NCI-H2107 treated with DMSO at 0.1 percent for 48 hours (cell line): ENCODE data around the gene NDUFAF3.

ENCODE experiments used
- DNase-seq: peaks from one replicate; lab custom pipeline; 2025; ENCODE audit not compliant: unreplicated experiment; lab: John Stamatoyannopoulos, UW

Gene NDUFAF3, protein sequence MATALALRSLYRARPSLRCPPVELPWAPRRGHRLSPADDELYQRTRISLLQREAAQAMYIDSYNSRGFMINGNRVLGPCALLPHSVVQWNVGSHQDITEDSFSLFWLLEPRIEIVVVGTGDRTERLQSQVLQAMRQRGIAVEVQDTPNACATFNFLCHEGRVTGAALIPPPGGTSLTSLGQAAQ

DNA sequence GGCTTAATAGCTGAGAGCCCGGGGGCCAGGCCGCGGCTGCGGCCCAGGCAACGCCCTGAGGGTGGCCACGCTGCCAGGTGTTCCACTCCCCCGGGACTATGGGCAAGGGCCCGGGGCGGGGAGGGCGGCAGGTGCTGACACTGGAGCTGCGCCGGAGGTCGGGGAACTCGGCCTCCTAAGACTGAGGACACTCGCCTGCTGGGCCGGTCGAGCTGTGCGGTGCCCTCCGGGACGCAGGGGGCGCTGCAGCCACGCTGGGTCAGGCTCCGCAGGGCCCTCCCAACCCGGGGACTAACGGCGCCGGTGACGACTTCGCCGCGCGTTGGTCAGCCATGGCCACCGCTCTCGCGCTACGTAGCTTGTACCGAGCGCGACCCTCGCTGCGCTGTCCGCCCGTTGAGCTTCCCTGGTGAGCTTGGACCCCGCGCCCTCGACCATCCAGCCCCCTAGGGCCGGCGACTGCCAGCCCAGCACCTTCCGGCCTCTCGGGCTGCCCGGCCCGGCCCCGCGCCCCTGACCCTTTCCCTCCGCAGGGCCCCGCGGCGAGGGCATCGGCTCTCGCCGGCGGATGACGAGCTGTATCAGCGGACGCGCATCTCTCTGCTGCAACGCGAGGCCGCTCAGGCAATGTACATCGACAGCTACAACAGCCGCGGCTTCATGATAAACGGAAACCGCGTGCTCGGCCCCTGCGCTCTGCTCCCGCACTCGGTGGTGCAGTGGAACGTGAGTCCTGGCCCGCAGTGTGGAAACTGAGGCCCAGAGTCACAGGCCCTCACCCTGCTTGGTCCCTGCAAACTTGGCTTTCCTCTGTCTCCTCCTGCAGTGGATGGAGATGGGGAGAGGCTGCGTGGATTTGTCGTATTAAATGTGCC, at the start of gene NDUFAF3:
Gene NDUFAF3 (plus strand): TSS at position 309 of the 875 bp plus-strand sequence. CDS start 24 bp downstream, at position 333.
- DNase-seq, result peak; percentile 80

DNA sequence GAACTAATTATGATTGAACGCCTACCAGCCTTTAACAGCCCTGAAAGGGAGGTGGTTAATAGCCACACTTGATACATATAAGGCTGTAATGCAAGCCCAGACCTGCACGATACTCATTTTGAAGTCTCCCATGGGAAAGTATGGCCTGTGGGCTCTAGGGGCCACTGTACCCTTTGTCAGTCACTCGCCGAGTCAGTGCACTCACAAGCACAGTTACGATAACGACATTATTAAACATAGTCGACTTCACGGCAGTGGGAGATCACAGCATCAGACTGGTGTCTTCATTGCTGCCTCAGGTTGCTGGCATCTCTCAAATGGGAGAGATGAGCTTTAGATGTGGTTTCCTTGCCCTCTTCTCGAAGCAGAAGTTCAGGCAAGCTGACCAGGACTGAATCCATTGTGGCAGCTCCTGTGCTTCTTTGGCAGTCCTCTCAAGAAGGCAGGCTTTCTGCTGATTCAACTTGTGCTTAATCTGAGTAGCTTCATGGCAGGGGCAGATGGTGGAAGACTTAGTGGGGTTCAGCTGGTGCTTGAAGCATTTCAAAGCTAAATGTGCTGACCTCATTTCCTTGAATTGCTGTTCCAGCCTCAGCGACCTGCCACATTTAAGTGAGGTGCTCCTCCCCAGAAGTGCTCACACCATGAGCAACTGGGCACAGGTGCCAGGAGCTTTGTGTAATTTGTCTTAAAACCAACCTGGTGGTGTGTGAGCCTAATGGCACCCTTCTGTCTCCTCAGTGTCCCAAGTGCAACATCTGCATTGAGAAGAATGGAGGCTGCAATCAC, 47.7 kb upstream of the NDUFAF3 start:
- DNase-seq, result no peak

DNA sequence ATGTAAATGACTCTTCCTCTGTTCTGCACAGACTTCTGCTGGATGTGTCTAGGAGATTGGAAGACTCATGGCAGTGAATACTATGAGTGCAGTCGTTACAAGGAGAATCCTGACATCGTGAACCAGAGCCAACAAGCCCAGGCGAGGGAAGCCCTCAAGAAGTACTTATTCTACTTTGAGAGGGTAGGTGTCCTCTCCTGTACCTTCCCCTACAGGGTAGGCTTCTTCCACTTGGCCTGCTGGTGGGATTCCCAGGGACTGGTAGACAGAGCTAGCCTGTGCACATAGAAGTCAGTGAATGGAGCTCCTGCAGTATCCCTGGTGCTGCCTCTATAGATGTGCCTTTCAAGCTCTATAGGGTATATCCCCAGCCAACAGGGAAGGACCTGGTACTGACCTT, 42.5 kb upstream of the NDUFAF3 start:
- DNase-seq, result no peak

DNA sequence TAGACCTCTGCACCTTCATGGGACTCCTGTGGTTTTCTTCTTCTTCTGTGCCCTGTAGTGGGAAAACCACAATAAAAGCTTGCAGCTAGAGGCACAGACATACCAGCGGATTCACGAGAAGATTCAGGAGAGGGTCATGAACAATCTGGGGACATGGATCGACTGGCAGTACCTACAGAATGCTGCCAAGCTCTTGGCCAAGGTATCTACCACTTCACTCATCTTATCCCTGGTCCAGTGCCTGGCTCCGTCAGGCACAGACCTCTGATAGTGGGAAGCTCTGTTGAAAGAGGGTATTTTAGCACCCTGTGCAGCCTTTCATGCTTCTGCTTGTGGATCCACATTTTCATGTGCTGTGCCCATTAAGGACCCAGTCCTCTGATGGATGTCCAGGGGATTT, 41.6 kb upstream of the NDUFAF3 start:
- no peak for DNase-seq

DNA sequence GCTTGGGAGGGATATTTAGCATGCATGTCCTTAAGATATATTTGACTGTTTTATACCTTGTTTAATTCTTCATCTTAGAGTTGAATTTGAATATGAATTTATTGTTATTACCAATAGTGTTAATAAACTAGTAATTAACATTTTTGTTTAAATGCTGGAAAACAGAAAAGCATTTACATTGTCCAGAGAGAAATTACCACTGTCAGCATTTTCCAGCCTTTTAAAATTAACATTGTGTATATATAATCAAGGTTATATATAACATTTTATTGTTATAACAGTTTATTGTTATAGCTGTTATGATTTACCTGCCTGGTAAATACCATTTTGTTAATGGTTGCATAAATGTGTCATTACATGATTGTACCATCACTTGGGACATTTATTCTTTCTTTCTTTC, 39.9 kb upstream of the NDUFAF3 start:
- no peak for DNase-seq

DNA sequence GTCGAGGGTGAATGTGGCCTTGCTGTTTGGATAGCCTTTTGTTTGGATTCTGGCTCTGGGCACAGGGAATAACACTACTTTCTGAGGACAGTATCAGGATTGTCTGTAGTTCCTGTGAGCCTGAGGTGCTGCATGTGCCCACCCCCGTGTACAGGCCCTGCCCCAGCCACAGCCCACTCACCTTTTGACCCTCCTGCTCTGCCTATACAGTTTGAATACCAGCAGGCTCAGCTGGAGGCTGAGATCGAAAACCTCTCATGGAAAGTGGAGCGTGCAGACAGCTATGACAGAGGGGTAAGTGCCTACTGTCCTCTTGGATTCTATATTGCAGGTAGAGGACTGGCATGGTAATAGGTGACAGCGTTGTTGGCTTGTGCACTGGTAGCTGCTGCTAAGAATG, 39.2 kb upstream of the NDUFAF3 start:
- no peak for DNase-seq

DNA sequence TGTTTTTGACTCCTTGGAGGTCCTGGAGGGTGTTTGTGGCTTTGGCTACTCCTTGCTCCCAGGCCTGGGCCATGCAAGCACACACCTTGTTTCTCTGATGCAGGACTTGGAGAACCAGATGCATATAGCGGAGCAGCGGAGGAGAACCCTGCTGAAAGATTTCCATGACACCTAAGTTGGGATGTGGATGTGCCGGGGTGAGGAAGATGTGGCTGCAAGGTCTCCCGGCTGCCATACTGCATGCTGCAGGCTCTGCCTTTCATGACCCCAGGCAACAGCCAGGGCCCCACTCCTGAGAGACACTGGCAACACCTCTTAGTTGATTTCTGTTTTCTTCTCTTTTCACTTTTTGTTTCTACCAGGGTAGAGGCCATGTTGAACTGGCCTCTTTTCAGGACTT, 38.8 kb upstream of the NDUFAF3 start:
- DNase-seq, result no peak

DNA sequence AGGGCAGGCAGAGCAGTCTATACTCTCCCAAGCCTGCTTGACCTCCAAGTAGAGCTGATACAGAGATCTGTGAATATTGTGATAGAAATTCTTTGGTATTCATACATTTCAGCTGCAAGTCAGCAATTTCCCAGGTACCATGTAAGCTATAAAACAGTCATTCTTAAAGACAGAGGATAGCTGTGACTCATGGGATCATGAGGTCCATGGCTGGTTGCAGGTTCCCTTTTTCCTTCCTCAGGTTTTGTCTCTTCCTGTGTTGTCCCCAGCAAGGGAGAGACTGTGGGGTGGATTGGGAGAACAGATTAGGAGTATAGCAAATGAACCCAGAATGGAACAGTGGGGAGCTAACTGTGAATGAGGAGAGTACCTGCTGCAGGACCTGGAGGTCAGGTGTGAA, 37.3 kb upstream of the NDUFAF3 start:
- no peak for DNase-seq

DNA sequence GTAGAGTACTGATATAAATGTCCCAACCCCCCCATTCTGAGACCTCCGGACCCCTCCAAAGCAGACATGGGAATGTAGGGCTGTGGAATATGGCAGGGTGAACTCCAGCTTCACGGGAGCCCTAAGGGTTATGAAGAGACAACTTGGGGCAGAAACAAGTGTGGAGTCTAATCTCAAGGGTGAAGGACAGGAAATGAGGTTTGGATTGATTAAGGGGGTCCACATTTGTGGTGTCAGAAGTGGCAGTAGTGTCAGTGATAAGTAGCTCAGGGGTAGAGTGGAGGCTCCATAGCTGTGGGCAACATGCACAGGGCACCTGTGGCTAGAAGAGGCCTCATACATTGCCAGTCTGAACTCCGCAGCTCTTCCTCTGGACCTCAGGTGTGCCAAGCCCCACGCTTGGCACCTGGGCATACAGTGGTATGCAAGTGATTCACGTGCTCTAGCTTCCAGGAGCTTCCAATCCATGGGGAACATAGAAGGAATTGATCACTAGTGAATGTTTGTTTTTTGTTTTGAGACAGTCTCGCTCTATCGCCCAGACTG, 36.0 kb upstream of the NDUFAF3 start:
- DNase-seq, result no peak

DNA sequence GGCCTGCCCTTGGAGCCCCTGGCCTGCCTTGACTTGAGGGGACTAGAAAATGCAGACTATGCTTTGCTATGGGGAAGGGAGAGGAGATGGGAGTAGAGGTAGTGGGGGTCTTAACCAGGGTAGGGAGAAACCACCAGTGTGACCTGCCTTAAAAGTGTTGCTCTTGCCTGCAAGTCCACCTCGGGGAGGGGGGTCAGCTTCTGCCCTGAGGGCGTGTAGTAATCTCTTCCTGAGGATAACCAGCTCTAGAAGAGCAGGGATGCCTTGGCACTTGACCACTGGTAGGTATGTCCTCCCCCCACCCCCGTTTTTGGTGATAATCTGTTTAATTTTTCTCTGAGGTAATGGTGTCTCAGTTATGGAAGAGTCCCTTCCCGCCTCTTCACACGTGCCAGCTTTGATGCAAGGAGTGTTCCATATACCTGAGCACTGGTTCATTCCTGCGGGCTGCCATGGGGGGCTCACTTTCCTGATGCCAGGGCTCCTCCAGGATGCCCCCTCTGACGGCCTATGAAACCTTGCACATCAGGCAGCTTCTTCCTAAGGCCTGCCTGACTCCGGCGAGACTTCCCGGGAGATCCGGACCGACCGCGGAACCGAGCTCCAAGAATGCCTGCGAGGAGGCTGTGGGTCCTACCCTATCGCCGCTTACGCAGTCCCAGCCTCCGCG, 32.7 kb upstream of the NDUFAF3 start:
- no peak for DNase-seq

DNA sequence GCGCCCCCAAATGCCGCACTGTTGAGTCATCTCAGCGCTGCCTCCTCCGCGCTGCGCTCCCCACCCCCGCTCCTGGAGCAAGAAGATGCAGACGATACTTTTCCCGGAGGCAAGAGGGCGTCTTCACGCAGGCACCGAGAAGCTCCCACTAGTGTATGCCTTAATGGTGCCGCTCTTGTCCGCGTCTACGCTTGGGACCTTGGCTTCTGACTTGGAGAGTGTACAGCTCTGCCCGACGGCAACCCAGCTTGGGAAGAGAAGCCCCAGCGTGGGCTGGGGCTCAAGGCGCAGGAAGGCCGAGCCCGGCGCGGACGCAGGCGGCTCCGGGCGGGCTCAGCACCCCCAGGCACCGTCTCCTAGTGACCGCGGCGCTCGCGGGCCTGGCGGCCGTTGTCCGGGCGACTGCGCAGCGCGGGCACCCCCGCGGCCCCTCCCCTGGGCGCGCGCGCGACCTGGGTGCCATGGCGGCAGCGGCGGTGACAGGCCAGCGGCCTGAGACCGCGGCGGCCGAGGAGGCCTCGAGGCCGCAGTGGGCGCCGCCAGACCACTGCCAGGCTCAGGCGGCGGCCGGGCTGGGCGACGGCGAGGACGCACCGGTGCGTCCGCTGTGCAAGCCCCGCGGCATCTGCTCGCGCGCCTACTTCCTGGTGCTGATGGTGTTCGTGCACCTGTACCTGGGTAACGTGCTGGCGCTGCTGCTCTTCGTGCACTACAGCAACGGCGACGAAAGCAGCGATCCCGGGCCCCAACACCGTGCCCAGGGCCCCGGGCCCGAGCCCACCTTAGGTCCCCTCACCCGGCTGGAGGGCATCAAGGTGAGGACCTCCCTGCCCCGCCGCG, 31.9 kb upstream of the NDUFAF3 start, which contains the start of gene P4HTM:
Gene P4HTM (plus strand): TSS at position 446 of the 840 bp plus-strand sequence. CDS start 16 bp downstream, at position 462.
- DNase-seq, result peak; percentile 26

DNA sequence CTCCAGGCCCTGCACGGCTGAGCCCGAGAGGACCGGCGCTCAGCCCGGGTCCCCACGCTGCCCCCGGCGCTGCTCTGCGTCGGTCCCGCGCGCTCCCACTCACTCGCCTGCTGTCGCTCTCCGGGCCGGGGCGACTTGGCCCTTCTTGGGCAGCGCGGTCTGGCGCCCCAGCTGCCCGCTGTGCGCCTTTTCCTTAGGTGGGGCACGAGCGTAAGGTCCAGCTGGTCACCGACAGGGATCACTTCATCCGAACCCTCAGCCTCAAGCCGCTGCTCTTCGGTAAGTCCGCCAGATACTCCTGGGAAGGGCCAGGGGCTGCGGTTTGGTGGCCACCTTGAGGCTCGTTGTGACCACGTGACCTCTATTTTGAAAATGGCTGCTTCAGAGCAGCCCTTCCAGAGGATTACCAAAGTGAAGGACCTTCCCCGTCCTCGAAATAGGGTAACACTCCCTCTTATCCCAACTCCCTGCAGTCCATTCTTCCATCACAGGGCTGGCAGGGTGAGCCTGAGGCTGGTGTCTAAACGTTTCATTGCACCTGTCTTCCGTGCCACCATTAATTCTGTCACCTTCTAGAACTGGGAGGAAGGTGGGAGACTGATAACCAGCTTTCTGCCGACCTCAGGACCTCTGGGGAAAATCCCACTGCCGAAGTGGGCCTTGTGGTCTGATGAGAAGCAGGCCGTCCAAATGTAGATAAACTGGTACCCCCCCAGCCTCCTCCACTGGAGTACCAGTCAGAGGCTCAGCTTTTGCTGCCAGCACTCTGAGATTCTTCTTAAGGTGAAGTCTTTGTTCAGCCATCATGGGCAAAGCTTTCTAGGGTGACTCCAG, 31.1 kb upstream of the NDUFAF3 start:
- DNase-seq, result no peak

DNA sequence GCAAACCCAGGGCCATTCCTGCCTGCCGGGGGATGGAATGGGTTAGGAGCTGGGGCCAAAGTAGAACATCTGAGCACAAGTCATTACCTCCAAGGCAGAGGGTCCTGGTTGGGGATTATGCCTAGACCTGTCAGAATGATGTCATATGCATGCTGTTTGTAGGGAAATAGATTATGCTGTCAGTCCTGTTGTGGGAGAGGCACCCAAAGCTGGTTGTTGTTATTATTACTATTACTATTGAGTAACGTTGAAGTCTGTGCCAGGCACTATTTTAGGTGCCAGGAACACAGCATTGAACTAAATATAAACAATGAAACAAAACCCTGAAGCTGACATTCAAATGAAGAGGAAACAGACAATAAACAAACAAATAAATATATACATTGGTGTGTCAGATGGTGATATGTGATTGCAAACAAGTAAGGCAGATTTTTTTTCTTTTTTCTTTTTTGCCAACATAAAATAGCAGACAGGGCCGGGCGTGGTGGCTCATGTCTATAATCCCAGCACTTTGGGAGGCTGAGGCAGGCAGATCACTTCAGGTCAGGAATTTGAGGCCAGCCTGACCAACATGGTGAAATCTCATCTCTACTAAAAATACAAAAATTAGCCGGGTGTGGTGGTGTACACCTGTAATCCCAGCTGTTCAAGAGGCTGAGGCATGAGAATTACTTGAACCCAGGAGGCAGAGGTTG, 29.9 kb upstream of the NDUFAF3 start:
- DNase-seq, result no peak

DNA sequence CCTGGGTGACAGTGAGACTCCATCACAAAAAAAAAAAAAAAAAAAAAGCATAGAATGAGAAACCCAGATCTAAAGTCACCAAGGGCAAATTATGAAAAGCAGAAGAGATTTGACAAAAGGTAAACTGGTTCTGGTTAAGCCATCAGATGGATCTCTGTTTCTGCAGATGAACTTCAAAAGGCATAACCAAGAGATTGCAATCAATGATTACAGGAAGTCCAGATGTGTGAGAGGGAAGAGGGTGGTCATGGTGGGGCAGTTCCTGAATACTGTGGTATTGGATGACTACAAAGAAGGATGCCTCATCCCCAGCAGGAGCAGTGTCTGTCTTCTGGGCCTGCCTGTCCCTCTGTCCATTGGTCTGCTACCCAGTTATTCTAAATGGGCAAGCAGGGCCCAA, 28.1 kb upstream of the NDUFAF3 start:
- DNase-seq, result no peak

DNA sequence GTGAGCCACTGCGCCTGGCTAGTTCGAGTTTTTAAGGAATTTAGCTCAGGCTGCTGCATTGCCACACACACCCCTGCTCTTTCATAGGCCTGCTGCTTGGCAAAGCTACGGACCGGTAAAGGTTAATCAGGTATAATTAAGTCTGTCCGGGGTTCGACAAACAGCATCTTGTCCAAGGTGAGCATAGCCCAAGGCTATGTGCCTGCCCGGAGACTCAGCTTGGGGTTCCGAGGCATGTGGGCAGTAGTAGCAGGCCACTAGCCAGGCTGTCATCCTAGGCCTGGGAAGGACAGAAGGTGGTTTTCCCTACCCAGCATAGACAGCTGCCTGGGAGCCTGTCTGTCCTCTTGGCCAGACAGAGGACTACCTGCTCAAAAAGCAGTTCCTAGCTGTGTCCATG, 25.3 kb upstream of the NDUFAF3 start:
- DNase-seq, result no peak

DNA sequence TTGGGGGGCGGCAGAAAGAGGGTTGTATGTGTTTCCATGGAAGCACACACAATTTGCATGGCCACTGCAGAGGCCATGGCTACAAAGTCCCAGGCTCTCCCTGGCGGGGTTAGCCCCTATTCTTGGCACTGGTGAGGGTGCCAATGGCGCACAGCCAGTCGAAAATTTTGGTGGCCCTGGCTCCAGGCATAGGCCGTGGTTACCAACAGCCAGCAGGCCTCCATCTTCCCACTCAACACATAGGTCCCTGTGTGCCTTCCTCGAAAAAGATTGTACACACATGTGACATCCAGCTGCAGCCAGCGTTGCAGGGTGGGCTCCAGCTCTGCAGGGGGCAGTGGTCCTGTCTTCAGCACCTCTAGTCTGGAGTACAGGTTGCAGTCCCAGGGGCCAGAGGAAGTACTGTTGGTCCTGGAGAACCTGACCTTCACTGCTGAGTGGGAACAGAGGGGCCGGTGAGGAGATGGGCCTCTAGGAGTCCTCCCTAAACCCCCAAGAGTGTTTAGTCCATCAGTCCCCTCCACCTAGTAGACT, 24.8 kb upstream of the NDUFAF3 start:
- DNase-seq, result no peak

DNA sequence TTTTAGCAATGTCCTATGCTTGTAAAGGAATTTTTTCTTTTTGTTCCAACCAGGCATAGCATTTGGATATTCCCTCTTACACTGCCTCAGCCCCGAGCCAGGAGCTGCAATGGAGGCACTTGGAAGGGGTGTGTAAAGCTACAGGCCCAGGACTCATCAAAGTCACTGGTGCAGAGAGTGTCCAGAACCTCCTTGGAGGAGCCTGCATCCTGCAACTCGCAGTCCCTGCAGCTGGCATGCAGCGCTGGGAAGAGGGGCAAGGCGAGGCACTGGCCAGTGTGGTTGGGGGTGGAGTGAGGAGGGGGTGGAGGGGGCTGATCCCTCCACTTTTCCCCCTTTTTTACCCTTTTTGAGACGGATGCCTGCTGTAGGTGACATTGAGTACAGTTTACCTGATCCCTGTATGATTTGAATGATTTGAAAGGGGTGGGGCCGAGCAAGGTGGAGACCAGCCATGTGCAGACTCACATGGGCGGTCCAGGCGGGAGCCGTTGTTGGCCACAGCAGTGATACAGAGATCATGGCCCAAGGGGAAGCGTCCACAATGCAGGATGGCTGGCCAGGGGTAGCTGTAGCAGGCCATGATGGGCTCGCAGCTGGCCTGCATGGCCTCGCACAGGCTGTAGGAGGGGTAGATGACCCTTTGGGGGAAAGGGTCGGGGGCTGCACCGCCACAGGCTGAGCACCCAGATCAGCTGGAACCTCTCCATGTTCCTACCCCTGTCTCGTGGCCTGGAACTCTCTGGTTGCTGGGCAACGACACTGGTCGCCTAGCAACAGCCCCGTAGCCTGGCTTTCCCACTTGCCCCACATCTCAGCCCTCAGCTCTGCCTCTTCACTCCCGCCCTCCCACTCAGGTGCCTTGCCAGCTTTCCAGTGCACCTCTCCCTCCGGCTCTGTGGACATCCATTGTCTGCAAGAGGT, 23.9 kb upstream of the NDUFAF3 start:
- peak; percentile 34 for DNase-seq
